GM19351 (cell line): ENCODE results near the gene XPO1.
"Not testable (repeated sequence)": the region's sequence is repeated elsewhere in the genome, so short reads cannot be mapped to it uniquely, and the experiment has no call there.

ENCODE experiments used
- ATAC-seq: cut with Tn5 transposase; IDR thresholded peaks from one replicate; pipeline ENCODE4 v1.9.1; 2021; ENCODE audit warnings: mild to moderate bottlenecking, moderate library complexity; ENCODE audit not compliant: unreplicated experiment

XPO1 gene

DNA sequence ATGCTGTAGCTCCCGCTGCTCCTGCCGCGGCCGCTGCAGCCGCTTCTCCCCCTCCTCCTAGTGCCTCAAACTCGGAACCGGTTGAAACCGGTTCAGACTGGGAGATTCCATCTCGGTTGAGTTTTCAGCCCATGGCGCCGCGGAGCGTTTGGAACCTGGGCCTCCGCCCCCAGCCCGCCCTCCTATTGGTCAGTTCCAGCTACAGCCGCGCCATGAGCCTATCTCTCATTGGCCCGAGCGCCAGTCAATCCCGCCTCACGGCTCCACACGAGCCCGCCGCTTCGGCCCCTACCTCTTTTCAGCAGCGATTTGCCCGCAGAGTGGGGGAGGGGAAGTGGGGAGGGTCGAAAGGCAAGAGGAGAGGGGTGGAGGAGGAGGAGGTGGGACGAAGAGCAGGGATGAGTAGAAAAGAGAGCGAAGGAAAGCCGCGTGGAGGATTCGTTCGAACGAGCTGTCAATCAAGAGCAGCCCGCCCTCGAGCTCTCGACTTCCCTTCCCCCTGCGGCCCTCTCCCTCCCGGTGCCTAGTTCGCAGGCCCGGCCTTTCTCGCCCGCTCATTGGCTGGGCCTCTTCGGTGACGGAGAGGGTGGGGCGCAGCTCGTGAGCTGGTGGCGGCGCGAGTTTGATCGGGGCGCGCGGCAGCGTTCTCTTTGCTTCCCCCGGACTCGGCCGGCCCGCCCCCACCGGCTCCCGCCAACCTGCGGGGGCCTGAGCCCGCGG is at the start of gene XPO1:
Gene XPO1, minus strand, starts transcription at position 157 of the 720 bp plus-strand sequence. CDS start 4,459 bp downstream, outside the sequence.
- ATAC-seq: peak; percentile 80

DNA sequence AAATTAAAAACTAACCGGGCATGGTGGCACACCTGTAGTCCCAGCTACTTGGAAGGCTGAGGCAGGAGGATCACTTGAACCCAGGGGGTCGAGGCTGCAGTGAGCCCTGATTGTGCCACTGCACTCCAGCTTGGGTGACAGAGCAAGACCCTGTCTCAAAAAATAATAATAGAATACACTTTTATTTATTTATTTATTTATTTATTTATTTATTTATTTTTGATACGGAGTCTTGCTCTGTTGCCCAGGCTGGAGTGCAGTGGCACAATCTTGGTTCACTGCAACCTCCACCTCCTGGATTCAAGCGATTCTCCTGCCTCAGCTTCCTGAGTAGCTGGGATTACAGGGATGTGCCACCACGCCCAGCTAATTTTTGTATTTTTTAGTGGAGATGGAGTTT is 48.8 kb upstream of the XPO1 start:
- not testable (repeated sequence) for ATAC-seq

DNA sequence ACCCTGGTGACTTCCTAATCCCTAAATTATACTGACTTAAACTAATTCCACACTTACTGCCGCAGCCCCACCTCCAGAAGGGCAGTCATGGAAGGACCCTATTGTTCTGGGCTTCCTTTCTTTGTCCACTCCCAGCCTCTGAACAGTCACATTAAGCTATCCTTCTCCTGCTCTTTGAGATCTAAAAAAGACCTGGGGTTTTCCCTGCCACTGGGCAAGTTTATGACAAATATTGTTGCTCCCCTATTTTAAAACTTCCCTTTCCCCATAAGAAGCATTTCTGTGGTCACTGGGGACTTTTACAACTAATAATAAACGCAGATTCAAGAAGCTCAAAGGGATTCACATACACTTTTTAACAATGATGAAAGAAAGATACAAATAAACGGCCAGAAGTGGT is 47.2 kb upstream of the XPO1 start:
- ATAC-seq: no peak

GRCh38 chr2:61584368-61584767 is 46.2 kb upstream of the XPO1 start:
- ATAC-seq: not testable (repeated sequence)

DNA sequence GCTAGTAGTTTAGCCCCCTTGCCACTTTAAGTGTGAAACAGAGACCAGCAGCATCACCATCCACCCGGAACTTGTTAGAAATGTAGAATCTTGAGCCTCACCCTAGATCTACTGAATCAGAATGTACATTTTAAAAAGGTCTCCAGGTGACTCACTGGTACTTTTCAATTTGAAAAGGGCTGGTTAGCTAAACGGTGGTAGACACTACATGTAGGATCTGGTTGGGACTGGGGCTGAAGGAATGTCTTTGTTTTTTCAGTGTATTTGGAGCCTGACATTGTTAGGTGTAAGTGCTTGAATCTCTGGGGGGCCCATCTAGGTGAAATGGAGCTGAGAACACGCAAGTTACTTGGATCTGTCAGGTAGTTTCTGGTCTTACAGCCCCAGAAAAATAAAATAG is 44.0 kb upstream of the XPO1 start:
- no peak for ATAC-seq

- ATAC-seq: no peak
Measured at GRCh38 chr2:61581716-61582115, 43.6 kb upstream of the XPO1 start.

- ATAC-seq: no peak
Measured at GRCh38 chr2:61575447-61575859, 37.3 kb upstream of the XPO1 start.

GRCh38 chr2:61566566-61566965 is 28.4 kb upstream of the XPO1 start:
- no peak for ATAC-seq

DNA sequence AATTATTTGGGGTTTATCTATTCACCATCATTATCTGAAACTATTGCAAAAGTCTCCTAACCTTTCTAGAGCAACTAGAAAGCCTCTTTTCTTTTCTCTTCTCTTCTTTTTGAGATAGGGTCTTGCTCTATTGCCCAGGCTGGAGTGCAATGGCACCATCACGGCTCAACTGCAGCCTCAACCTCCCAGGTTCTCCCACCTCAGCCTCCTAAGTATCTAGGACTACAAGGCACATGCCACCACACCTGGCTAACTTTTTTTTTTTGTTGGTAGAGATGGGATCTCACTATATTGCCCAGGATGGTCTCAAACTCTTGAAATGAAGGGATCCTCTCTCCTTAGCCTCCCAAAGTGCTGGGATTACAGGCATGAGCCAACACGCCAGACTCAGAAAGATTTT is 24.5 kb upstream of the XPO1 start:
- ATAC-seq: no peak

DNA sequence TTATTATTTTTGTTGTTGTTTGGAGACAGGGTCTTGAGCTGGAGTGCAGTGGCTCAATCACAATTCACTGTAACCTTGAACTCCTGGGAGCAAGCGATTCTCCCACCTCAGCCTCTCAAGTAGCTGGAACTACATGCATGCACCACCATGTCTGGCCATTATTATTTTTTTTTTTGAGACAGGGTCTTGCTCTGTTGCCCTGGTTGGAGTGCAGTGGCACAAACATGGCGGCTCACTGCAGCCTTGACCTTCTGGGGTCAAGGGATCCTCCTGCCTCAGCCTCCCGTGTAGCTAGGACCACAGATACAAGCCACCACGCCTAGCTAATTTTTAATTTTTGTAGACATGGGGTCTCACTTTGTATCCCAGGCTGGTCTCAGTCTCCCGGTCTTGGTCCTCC is 20.0 kb upstream of the XPO1 start:
- ATAC-seq: no peak

- ATAC-seq: no peak
Measured at GRCh38 chr2:61557381-61557780, 19.2 kb upstream of the XPO1 start.

DNA sequence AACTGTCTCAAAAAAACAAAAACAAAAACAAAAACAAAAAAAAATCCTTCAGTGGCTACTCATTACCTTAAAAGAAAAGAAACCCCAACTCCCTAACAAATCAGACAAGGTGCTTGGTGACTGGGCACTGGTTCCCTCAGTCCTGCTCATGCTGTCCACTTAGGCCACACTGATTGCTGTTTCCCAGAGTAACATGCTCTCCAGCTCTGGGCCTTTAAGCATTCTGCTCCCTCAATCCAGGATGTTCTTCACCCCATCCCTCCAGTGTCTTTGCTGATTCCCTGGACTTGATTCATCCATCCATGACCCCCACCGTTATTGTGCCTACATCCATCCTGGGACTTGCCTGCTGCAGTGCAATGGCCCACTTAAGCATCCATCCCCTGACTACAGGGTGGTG is 16.4 kb upstream of the XPO1 start:
- no peak for ATAC-seq

GRCh38 chr2:61550375-61551209 is 12.4 kb upstream of the XPO1 start:
- no peak for ATAC-seq

- no peak for ATAC-seq
Measured at GRCh38 chr2:61549546-61549945, 11.4 kb upstream of the XPO1 start.

- ATAC-seq: no peak
Measured at GRCh38 chr2:61543062-61543461, 4.9 kb upstream of the XPO1 start.

DNA sequence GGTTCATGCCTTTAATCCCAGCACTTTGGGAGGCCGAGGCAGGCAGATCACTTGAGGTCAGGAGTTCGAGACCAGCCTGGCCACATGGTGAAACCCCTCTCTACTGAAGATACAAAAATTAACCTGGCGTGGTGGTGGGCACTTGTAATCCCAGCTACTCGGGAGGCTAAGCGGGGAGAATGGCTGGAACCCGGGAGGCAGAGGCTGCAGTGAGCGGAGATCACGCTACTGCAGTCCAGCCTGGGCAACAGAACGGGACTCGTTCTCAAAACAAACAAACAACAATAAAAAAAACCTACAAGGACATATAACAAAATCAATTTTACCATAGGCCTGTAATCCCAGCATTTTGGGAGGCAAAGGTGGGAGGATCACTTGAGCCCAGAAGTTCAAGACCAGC is 2.0 kb upstream of the XPO1 start:
- not testable (repeated sequence) for ATAC-seq

- ATAC-seq: no peak
Measured at GRCh38 chr2:61538920-61539520, 864 bp upstream of the XPO1 start.

- no peak for ATAC-seq
Measured at GRCh38 chr2:61537950-61538199, 281 bp downstream of the XPO1 start.

DNA sequence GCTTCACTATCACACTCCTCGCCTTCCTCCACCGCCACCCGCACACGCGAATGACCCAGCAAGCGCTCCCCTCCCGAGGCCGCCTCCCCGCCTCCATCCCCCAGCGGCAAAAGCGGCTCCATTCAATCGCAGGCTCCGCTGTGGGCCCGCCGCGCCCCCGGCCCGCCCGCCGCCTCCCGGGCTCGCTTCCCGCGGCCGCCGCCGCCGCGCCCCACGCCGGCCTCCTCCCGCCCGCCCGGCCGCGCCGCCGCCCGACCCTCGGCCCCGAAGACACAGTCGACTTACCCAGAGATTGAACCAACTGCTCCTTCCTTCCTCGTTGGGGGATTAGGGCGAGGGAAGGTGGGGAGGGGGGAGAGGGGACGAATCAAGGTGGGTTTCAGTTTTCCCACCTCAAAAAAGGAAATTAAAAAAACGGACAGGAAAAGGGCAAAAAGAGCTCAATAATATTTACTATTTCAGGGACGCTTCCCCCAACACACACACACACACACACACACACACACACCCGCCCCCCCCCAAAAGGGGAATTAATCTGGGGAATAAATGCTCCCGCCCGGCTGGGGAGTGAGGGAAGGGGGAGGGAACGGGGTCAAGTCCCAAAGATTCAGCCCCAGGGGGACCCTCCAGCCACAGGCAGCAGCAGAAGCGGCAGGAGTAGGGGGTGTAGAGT is 743 bp downstream of the XPO1 start:
- ATAC-seq: no peak

GRCh38 chr2:61536572-61537276 is 1.4 kb downstream of the XPO1 start:
- peak; percentile 59 for ATAC-seq

DNA sequence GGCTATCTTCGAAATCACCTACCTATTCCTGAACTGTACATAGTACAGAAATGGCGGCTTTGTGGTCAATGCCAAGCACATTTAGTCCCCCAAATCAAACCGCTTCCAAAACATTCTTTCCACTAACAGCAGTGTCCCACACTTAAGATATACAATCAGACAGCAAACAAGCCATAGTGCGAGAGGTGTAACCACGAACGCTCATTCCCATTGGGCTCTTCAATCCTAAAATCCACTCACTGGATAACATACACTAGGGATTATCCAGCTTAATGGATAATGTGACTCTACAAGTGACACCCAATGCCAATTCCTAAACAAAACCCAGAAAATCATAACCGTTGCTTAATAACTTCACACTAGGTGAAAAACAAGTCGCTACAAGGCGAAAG is 2.0 kb downstream of the XPO1 start:
- ATAC-seq: no peak
